ENCODE results near the gene OR4C3. TPM values are rescaled to one million over a fixed set of nuclear protein-coding genes. Genes with fewer than 3 reads are reported as not detected.
"Not testable (repeated sequence)": the region's sequence is repeated elsewhere in the genome, so short reads cannot be mapped to it uniquely, and the experiment has no call there.

OR4C3 gene
- total and polyA plus RNA-seq, 2 experiments from 2014 or later, result not detected

DNA sequence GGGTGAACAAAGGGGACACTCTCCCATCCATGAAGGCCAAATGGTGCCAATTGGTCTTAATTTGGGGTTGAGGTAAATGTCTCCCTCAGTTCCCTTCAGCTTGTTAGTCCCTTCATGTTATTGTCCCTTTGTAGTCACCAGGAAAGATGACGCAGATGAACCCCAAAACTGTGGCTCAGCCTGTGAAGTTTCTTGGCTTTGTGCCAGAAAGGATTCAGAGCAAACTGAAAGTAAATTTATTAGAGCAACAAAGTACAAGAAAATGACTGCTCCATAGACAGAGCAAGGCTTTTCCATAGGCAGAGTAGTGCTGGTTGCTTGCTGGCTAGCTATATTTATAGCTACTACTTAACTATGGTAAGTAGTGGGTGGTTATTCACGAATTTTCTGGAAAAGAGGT lies 16.7 kb downstream of the OR4C3 start:
- Histone ChIP-seq H3K36me3 (ENCODE audit: low read depth) (no peaks in the 10 kb centered on the region), H3F3A (ENCODE audit: insufficient read depth) (no peaks in the 10 kb centered on the region), H3K4me2 (ENCODE audit: unreplicated experiment) (no peak overlapping the region), H3K4me3 (no peak overlapping the region), H2AFZ (no peak overlapping the region), H3K9ac (no peak overlapping the region), H3K27me3 (replicated peaks; ENCODE audit: insufficient read depth) (no peaks in the 10 kb centered on the region), H3K27ac (no peak overlapping the region), H3K9me2 (ENCODE audit: insufficient read depth) (no peaks in the 10 kb centered on the region), H3K4me1 (ENCODE audit: insufficient read depth) (no peaks in the 10 kb centered on the region), H4K20me1 (ENCODE audit: insufficient read depth) (no peaks in the 10 kb centered on the region), H3K79me2 (ENCODE audit: insufficient read depth) (no peaks in the 10 kb centered on the region), H3K9me3 (ENCODE audit: low read depth) (no peaks in the 10 kb centered on the region)
- no peak for TF ChIP-seq EZH2phosphoT487 (IDR thresholded peaks at IDR 0.05; ENCODE audit: insufficient read depth, low read depth)
- no peak for TF ChIP-seq EZH2 (IDR thresholded peaks at IDR 0.05; ENCODE audit: insufficient read depth, poor library complexity, severe bottlenecking)
- no peak for DNase-seq
- 25 to 27% methylated on average over 2 of the region's 2 CpGs for WGBS, 2 experiments (ENCODE audit: low coverage in 1 of 2, low lambda C conversion rate in 2 of 2, missing lambda C conversion rate in 2 of 2)
- in situ Hi-C loops (cut with MboI), result no loop called here

GRCh38 chr11:48342505-48342904 lies 17.8 kb downstream of the OR4C3 start:
- H3K9ac ChIP-seq; H4K20me1 ChIP-seq (ENCODE audit: insufficient read depth); H3K4me2 ChIP-seq (ENCODE audit: unreplicated experiment); H2AFZ ChIP-seq; H3K36me3 ChIP-seq (ENCODE audit: low read depth); H3K4me3 ChIP-seq; H3K27me3 ChIP-seq (replicated peaks; ENCODE audit: insufficient read depth); H3K27ac ChIP-seq; DNase-seq; in situ Hi-C loops (cut with MboI); H3K4me1 ChIP-seq (ENCODE audit: insufficient read depth); H3K79me2 ChIP-seq (ENCODE audit: insufficient read depth); H3F3A ChIP-seq (ENCODE audit: insufficient read depth); H3K9me2 ChIP-seq (ENCODE audit: insufficient read depth); H3K9me3 ChIP-seq (ENCODE audit: low read depth): not testable (repeated sequence)
- 11 to 12% methylated on average over 2 of the region's 2 CpGs for WGBS, 2 experiments (ENCODE audit: low coverage in 1 of 2, low lambda C conversion rate in 2 of 2, missing lambda C conversion rate in 2 of 2)

DNA sequence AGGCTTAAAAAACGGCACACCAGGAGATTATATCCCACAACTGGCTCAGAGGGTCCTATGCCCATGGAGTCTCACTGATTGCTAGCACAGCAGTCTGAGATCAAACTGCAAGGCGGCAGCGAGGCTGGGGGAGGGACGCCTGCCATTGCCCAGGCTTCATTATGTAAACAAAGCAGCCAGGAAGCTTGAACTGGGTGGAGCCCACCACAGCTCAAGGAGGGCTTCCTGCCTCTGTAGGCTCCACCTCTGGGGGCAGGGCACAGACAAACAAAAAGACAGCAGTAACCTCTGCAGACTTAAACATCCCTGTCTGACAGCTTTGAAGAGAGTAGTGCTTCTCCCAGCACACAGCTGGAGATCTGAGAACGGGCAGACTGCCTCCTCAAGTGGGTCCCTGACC lies 21.6 kb downstream of the OR4C3 start:
- in situ Hi-C loops (cut with MboI); H3F3A ChIP-seq (ENCODE audit: insufficient read depth); H3K9ac ChIP-seq; H3K4me2 ChIP-seq (ENCODE audit: unreplicated experiment); H3K27me3 ChIP-seq (replicated peaks; ENCODE audit: insufficient read depth); H4K20me1 ChIP-seq (ENCODE audit: insufficient read depth); DNase-seq; H3K79me2 ChIP-seq (ENCODE audit: insufficient read depth); H3K4me1 ChIP-seq (ENCODE audit: insufficient read depth); H3K36me3 ChIP-seq (ENCODE audit: low read depth); H2AFZ ChIP-seq; H3K9me2 ChIP-seq (ENCODE audit: insufficient read depth); H3K27ac ChIP-seq; H3K4me3 ChIP-seq; H3K9me3 ChIP-seq (ENCODE audit: low read depth): not testable (repeated sequence)
- 11 to 32% methylated on average over 5 of the region's 5 CpGs for WGBS, 2 experiments (ENCODE audit: low coverage in 1 of 2, low lambda C conversion rate in 2 of 2, missing lambda C conversion rate in 2 of 2)

DNA sequence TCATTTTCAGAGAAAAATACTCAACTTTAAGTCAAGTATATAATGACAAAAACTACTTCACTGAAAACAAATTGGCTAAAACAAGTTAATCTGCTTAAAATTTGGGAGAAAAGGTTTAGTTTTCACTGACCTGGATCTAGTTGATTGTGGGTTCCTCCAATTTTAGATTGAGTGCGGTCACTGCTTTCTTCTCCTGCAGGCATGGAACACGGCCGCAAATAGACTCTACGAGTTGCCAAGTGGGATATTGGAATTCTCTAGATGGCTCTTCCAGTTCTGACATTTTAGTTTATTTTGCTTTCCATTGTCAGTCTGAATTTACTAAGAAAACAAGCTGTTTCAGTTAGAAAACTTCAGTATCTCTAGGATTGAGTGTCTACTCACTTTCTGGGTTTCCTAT lies 29.3 kb downstream of the OR4C3 start:
- Histone ChIP-seq H3K27ac (no peak overlapping the region), H3K4me3 (no peak overlapping the region), H4K20me1 (ENCODE audit: insufficient read depth) (no peaks in the 10 kb centered on the region), H3F3A (ENCODE audit: insufficient read depth) (no peaks in the 10 kb centered on the region), H3K36me3 (ENCODE audit: low read depth) (no peaks in the 10 kb centered on the region), H3K9ac (no peak overlapping the region), H3K4me1 (ENCODE audit: insufficient read depth) (no peaks in the 10 kb centered on the region), H3K9me2 (ENCODE audit: insufficient read depth) (no peaks in the 10 kb centered on the region), H2AFZ (no peak overlapping the region), H3K9me3 (ENCODE audit: low read depth) (no peaks in the 10 kb centered on the region), H3K27me3 (replicated peaks; ENCODE audit: insufficient read depth) (no peaks in the 10 kb centered on the region), H3K4me2 (ENCODE audit: unreplicated experiment) (no peak overlapping the region), H3K79me2 (ENCODE audit: insufficient read depth) (no peaks in the 10 kb centered on the region)
- no peak for DNase-seq
- 63 to 64% methylated on average over 4 of the region's 4 CpGs for WGBS, 2 experiments (ENCODE audit: low coverage in 1 of 2, low lambda C conversion rate in 2 of 2, missing lambda C conversion rate in 2 of 2)
- in situ Hi-C loops (cut with MboI), result no loop called here
- TF ChIP-seq EZH2phosphoT487 (IDR thresholded peaks at IDR 0.05; ENCODE audit: insufficient read depth, low read depth), result no peak
- no peak for TF ChIP-seq EZH2 (IDR thresholded peaks at IDR 0.05; ENCODE audit: insufficient read depth, poor library complexity, severe bottlenecking)

DNA sequence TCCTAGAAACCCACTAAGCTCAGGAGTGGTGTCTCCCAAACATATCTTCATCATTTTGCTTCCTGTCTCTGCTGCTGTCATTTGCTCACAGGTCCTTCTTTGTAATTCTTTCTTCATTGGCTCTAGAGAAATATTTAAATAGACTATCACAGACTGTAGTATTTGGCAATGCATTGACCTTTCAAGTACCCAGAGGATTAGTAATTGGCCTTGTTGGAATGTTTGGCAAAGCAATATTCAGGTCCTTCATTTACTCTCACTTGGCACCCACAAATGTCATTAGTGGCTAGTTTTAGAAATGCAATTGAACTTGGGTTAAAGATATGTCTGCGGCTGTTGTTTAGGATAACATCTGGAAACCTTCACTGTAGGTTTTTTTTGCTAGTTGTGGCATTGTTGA lies 30.0 kb downstream of the OR4C3 start:
- Histone ChIP-seq H3K9ac (no peak overlapping the region), H3K36me3 (ENCODE audit: low read depth) (no peaks in the 10 kb centered on the region), H3K4me3 (no peak overlapping the region), H3K27me3 (replicated peaks; ENCODE audit: insufficient read depth) (no peaks in the 10 kb centered on the region), H2AFZ (no peak overlapping the region), H3K9me3 (ENCODE audit: low read depth) (no peaks in the 10 kb centered on the region), H3K79me2 (ENCODE audit: insufficient read depth) (no peaks in the 10 kb centered on the region), H3K9me2 (ENCODE audit: insufficient read depth) (no peaks in the 10 kb centered on the region), H3F3A (ENCODE audit: insufficient read depth) (no peaks in the 10 kb centered on the region), H3K4me1 (ENCODE audit: insufficient read depth) (no peaks in the 10 kb centered on the region), H4K20me1 (ENCODE audit: insufficient read depth) (no peaks in the 10 kb centered on the region), H3K27ac (no peak overlapping the region), H3K4me2 (ENCODE audit: unreplicated experiment) (no peak overlapping the region)
- DNase-seq, result no peak
- WGBS, 2 experiments (ENCODE audit: low coverage in 1 of 2, low lambda C conversion rate in 2 of 2, missing lambda C conversion rate in 2 of 2), result 33 to 35% methylated on average over 1 of the region's 1 CpG
- in situ Hi-C loops (cut with MboI), result no loop called here
- TF ChIP-seq EZH2 (IDR thresholded peaks at IDR 0.05; ENCODE audit: insufficient read depth, poor library complexity, severe bottlenecking), result no peak
- TF ChIP-seq EZH2phosphoT487 (IDR thresholded peaks at IDR 0.05; ENCODE audit: insufficient read depth, low read depth), result no peak

GRCh38 chr11:48361289-48361688 lies 36.6 kb downstream of the OR4C3 start:
- H3K4me1 ChIP-seq (ENCODE audit: insufficient read depth); in situ Hi-C loops (cut with MboI); H3K79me2 ChIP-seq (ENCODE audit: insufficient read depth); H4K20me1 ChIP-seq (ENCODE audit: insufficient read depth); H2AFZ ChIP-seq; H3K9me2 ChIP-seq (ENCODE audit: insufficient read depth); H3K27me3 ChIP-seq (replicated peaks; ENCODE audit: insufficient read depth); H3K36me3 ChIP-seq (ENCODE audit: low read depth); H3K9me3 ChIP-seq (ENCODE audit: low read depth); H3K4me2 ChIP-seq (ENCODE audit: unreplicated experiment); H3K27ac ChIP-seq; H3F3A ChIP-seq (ENCODE audit: insufficient read depth); H3K9ac ChIP-seq; H3K4me3 ChIP-seq; DNase-seq: not testable (repeated sequence)
- 3 to 12% methylated on average over 2 of the region's 2 CpGs for WGBS, 2 experiments (ENCODE audit: low coverage in 1 of 2, low lambda C conversion rate in 2 of 2, missing lambda C conversion rate in 2 of 2)
